HG03159 (cell line): Measurements from ENCODE around the gene MAP2K5.
A peak's percentile ranks its signal among the peaks of the same experiment; 100 is the strongest.

ENCODE experiments used
- ATAC-seq: cut with Tn5 transposase; IDR thresholded peaks from one replicate; pipeline ENCODE4 v1.9.1; 2021; ENCODE audit warnings: mild to moderate bottlenecking, moderate library complexity; ENCODE audit not compliant: unreplicated experiment

The MAP2K5 gene

GRCh38 chr15:67542420-67543347 lies at the start of gene MAP2K5:
Gene MAP2K5, plus strand, starts transcription at chr15:67542703. Its CDS starts 633 bp downstream, at chr15:67543336.
- peak; percentile 43 for ATAC-seq

- ATAC-seq: no peak
Observed at GRCh38 chr15:67495585-67495984, 46.9 kb upstream of the MAP2K5 start.

GRCh38 chr15:67501177-67501835 lies 41.2 kb upstream of the MAP2K5 start:
- ATAC-seq: no peak

GRCh38 chr15:67501836-67502461 lies 40.6 kb upstream of the MAP2K5 start:
- no peak for ATAC-seq

- ATAC-seq: no peak
Observed at GRCh38 chr15:67504056-67504455, 38.4 kb upstream of the MAP2K5 start.

- no peak for ATAC-seq
Observed at GRCh38 chr15:67504796-67505195, 37.7 kb upstream of the MAP2K5 start.

- no peak for ATAC-seq
Observed at GRCh38 chr15:67505675-67506572, 36.6 kb upstream of the MAP2K5 start.

- ATAC-seq: no peak
Observed at GRCh38 chr15:67506775-67507747, 35.4 kb upstream of the MAP2K5 start.

GRCh38 chr15:67508407-67508806 lies 34.1 kb upstream of the MAP2K5 start:
- ATAC-seq: no peak

GRCh38 chr15:67509918-67510317 lies 32.6 kb upstream of the MAP2K5 start:
- no peak for ATAC-seq

- no peak for ATAC-seq
Observed at GRCh38 chr15:67510597-67511190, 31.8 kb upstream of the MAP2K5 start.

- no peak for ATAC-seq
Observed at GRCh38 chr15:67511606-67512005, 30.9 kb upstream of the MAP2K5 start.

GRCh38 chr15:67512140-67512539 lies 30.4 kb upstream of the MAP2K5 start:
- ATAC-seq: no peak

- ATAC-seq: no peak
Observed at GRCh38 chr15:67512933-67513714, 29.4 kb upstream of the MAP2K5 start.

GRCh38 chr15:67515090-67515489 lies 27.4 kb upstream of the MAP2K5 start:
- ATAC-seq: no peak

GRCh38 chr15:67515557-67515956 lies 26.9 kb upstream of the MAP2K5 start:
- ATAC-seq: no peak

- no peak for ATAC-seq
Observed at GRCh38 chr15:67520321-67521028, 22.0 kb upstream of the MAP2K5 start.
